ENCODE data around the gene HSPE1.
"Not testable (repeated sequence)": the region's sequence is repeated elsewhere in the genome, so short reads cannot be mapped to it uniquely, and the experiment has no call there.

Gene HSPE1

DNA sequence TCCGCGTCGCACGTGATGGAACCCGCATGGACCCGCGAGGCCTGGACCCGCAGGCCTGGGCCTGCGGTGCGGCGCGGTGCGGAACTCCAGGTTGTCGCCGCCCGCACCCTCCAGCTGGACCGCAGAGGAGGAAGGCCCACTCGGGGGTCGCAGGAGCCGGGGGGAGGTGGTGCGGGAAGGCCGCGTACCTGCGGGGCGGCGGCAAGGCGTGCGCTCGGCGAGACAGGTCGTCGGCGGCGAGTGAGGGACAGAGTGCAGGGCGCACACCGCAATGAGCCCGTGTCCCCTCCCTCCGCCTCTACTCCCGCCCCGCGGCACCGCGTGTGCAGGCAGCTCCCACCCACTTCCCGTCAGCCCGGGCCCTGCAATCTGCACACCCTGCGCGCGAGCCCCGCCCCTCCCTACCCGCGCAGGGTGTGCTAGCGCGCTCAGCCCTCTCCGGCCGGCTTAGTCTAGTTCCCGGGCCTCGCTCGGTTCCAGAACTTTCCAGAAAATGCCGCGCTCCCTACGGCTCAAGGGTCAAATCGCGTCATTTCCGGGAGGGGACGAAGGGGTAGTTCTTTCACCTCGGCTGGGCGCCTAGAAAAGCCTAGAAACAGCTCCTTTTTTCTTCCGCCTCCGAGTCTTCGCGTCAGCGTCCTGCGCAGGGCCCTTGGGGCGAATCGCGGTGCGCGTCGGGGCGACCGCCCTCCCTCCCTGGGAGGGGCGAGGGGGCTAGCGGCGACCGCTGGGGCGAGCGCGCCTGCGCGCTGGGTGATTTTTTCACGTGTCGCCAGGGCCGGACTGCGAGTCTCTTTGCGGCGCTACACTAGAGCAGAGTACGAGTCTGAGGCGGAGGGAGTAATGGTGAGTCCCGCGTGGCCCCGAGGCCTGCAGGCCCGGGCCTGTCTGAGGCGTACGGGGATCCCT, at the start of gene HSPE1, which contains the start of gene HSPD1:
Gene HSPE1 (plus strand): TSS at position 786 of the 909 bp plus-strand sequence. CDS start 58 bp downstream, at position 844.
Gene HSPD1 (minus strand): TSS at position 247 of the 909 bp plus-strand sequence. CDS start 992 bp downstream, outside the sequence.
- DNase-seq (ENCODE audit: low read depth): peak; percentile 97

DNA sequence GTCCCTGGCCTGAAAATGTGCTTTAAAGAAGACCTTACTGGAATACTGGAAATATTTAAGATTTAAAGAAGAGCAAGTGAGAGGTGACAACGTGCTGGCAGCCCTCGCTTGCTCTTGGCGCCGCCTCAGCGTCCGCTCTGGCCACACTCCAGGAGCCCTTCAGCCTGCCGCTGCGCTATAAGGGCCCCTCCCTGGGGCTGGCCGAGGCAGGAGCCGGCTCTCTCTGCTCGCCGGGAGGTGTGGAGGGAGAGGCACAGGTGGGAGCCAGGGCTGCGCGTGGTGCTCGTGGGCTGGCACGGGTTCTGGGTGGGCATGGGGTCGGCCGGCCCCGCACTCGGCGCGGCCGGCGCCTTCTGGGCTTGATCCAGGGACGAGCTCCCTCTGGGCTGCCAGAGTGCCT, 49.7 kb upstream of the HSPE1 start:
- DNase-seq (ENCODE audit: low read depth): no peak

DNA sequence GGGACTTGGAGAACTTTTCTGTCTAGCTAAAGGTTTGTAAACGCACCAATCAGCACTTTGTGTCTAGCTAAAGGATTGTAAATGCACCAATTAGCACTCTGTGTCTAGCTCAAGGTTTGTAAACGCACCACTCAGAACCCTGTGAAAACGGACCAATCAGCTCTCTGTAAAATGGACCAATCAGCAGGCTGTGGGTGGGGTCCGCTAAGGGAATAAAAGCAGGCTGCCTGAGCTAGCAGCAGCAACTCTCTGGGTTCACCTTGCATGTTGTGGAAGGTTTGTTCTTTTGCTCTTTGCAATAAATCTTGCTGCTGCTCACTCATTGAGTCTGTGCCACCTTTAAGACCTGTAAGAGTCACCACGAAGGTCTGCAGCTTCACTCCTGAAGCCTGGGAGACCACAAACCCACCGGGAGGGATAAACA, 49.2 kb upstream of the HSPE1 start:
- DNase-seq (ENCODE audit: low read depth): not testable (repeated sequence)

DNA sequence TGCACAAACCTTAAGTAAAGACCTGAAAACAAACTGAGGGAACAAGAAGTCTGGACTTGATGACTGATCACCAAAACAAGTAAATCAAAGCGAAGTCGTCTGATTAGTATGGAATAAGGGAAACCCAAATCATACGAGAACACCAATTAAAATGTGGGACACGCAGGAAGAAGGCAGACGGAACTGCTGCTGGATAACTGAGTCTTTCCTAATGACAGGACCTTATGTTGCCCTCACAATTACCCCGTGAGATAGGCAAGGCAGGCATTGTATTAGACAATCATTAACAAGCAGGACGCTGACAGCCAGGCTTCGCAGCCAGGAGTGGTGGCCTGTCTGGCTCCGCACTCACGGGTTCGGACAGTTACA, 47.4 kb upstream of the HSPE1 start:
- DNase-seq (ENCODE audit: low read depth): no peak

DNA sequence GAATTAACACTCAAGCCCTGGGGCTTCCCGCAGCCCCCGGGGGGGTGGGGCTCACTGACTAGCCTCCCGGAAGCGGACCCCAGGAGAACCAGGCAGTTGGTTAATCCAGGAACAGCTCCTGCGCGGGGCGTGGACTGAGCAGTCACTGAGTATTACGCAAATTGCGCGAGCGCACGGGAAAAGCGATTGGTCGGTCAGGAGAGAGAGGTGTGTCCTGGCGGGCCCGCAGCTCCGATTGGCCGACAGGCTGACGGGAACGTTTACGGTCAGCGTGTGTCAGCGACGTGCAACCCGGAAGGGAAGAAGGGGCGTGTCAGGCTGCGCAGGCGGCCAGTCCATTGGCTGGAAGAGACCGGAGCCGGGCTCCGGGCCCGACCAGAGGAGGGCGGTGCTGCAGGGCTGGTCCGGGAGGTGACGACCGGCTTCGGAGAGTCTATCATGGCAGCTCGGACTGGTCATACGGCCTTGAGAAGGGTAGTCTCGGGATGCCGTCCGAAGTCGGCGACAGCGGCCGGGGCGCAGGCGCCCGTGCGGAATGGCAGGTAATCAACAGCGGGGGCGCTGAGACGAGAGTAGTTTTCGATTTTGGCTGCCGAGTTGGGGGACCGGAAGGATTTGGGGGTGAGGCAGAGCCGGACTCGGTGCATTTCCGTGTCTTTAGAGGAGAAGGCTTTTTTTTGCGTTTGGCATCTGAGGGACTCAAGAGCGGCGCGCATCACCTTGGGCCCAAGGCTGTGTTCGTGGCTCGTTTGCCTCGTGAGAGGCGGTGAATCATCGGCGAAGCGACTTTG, 46.9 kb upstream of the HSPE1 start, which contains the start of gene COQ10B:
Gene COQ10B (plus strand): TSS at position 430 of the 791 bp plus-strand sequence. CDS start 9 bp downstream, at position 439.
- DNase-seq (ENCODE audit: low read depth): peak; percentile 96

DNA sequence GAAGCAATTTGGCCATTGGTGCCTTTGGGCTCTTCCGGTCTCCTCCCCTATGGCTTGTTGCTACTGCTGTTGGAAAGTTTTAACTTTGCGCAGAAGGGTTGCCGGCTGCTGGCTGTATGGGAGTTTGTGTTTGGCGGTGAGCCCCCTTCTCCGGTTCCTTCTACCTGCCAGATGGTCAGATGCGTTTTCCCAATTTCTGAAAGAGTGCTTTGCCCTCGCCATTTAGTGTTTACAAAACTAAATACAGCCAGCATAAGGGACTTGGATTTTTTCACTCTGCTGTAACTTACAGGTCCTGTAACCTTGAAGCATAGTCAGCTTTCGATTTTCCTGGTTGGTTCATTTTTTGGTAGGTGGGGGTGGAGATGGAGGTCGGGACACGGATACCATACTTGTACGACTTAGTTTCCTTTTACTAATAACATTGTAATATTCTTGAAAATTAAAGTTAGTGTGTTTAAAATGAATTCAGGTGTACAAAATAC, 46.2 kb upstream of the HSPE1 start:
- no peak for DNase-seq (ENCODE audit: low read depth)

DNA sequence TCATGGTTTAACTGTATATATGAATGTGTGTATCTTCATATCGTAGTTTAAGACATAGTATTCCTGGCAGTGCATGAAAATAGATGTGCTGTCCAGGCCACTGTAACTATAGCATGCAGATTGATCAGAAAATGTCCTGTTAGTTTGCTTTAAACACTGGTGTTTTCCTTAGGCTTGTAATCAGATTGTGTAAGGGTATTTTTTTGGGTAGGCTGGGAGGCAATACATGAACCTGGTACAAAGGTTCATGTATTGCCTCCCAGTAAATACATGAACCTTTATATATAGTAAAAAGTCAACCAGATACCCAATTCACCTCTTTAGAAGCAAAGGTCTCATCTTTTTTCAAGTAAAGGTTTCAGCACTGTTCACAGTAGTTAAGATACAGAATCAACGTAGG, 45.3 kb upstream of the HSPE1 start:
- DNase-seq (ENCODE audit: low read depth): no peak

DNA sequence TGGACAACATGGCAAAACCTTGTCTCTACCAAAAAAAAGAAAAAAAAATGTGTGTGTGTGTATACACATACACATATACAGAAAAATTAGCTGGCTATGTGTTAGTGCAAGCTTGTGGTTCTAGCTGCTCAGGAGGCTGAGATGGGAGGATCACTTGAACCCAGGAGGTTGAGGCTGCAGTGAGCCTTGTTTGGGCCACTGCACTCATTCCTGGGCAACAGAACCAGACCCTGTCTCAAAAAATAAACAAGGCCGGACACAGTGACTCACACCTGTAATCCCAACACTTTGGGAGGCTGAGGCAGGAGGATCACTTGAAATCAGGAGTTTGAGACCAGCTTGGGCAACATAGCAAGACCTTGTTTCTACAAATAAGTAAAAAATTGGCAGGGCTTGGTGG, 44.8 kb upstream of the HSPE1 start:
- no peak for DNase-seq (ENCODE audit: low read depth)

DNA sequence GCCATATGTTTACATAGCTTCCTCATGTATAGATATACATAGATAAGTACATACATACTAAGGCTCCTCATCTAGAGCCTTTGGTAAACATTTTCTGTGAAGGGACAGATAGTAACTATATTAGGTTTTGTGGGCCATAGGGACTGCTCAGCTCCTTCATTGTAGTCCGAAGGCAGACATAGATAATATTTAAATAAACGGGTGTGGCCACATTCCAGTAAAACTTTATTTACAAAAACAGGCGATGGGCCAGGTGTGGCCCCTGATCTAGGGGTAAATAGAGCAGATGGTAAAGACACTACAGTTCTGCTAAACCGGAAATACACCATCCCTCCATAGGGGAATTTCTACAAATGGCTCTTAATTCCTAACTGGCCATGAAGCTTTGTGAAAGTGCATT, 39.5 kb upstream of the HSPE1 start:
- no peak for DNase-seq (ENCODE audit: low read depth)

DNA sequence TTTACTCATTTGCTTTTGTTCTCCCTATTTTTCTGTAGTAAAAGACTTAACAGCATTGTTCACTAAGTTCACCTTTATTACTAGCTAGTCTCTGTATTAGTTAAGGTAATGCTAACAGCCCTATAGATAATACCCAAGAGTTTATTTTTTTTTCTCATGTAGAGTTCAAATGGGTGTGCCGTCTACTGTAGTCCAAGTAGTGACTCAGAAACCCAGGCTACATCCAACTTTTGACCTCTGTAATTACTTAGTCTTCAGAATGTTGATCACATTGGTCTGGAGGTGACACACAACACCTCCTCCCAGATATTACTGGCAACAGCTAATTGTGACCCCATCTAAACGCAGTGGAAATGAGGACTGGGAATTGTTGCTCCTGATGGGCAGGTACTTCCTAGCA, 39.1 kb upstream of the HSPE1 start:
- no peak for DNase-seq (ENCODE audit: low read depth)

DNA sequence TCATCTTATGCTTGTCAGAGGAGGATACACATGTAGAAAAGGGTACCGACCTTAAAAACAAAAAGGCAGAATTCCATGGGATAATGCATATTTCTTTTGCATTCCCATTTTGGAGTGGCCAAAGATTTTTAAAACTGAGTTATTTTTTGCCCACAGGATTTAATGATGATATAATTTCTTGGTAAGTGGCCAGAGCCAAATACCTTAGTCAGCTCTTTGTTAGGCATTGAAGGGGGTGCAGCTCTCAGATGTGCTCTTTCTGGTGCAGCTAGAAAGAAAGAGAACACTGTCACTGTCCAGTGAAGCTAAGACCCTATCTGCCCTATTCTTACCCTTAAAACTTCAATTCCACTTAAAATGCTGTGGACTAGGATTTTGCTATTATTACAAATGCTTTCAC, 36.0 kb upstream of the HSPE1 start:
- DNase-seq (ENCODE audit: low read depth): no peak

DNA sequence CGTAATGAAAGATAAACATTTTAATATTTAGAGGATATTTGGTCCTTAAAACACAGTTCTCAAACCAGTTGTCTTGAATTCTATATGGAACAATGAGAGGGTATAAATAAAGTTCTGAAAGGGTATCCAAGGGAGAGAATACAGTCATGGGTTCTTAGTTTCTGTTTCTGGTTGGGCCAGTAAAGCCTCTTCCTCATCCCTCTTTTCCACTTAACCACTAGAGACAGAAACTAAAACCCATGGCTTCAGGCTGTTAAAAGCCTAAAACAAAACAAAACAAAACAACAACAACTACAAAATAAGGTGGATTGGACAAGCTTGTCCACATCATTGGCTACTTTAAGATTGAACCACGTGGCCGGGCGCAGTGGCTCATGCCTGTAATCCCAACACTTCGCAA, 28.0 kb upstream of the HSPE1 start:
- DNase-seq (ENCODE audit: low read depth): no peak

DNA sequence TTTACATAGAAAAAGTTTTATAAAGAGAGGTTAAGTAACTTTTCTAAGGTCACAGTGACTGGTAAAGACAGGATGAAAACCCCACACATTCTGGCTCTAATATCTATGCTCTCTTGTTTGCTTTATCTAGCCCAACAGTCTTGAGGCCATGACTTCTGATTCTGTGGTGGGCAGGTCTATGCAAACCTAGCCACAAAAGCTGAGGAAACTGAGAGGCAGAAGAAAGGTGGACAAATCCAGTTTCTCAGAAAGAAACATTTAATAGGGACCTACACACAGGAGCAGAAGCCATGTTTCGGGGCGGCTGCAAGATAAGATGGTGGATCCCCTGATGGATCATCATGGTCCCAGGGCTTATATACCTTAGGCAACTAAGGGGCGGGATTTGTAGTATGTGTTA, 22.4 kb upstream of the HSPE1 start:
- no peak for DNase-seq (ENCODE audit: low read depth)

DNA sequence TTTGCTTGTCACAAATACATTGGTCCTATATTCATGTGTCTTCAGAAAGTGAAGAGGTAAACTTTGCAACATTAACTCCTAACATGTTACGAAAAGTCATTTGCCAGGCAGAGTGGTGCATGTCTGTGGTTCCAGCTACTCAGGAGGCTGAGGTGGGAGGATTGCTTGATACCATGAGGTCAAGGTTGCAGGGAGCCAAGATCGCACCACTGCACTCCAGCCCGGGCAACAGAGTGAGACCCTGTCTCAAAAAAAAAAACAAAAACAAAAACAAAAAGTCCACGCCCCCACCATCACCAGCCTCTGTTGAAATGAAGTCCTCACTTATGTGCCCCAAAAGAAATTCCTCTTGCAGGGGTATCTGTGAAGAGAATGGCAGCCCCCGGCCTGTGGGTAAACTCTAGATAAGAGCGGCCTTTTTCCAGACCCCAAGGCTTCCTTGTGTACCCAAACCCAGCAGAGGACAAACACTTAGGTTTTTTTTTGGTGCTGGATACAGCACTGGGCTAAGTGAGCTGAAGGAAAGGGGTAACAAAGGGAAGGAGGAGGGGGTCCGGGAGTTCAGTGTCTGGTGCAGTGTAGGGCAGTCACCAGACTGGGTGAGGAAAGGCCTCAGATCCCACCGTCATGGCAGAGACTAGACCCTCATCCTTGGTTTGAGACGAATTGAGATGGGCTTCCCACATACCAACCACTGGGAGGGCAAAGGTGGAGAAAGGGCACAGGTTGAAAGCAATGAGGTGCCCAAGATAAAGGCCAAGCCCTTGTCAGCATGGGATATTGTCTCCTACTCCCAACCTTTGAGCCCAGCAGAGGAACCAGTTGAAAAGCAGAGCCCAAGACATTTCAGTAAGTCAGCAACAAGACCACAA, 19.8 kb upstream of the HSPE1 start:
- no peak for DNase-seq (ENCODE audit: low read depth)

DNA sequence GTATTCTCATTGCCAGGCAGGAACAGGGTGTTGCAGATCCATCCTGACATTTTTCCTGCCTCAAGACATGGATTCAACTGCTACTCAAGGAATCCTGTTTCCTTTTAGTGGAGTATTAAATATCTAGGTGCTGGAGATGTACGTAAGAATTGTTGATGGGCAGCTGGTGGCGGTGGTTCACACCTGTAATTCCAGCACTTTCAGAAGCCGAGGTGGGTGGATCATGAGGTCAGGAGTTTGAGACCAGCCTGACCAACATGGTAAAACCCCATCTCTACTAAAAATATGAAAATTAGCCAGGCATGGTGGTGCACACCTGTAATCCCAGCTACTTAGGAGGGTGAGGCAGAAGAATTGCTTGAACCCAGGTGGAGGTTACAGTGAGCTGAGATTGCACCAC, 15.9 kb upstream of the HSPE1 start:
- not testable (repeated sequence) for DNase-seq (ENCODE audit: low read depth)

DNA sequence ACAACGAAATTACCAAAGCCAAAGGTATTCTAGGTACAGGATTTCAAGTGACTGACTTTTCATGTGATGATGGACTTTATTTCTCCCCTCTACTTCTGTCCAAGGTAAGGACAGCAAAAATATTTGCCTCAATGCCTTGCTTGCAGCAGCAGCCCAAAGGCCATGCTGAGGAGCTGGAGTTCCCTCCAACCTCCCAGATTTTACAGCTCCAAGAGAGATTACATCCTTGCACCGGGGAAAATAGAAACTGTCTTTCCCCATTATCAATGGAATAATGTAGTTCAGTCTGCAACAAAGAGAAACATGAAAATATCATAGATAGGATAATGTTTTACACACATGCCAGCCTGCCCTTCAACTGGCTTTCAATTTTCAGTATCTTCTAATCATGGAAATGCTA, 14.0 kb upstream of the HSPE1 start:
- DNase-seq (ENCODE audit: low read depth): no peak

DNA sequence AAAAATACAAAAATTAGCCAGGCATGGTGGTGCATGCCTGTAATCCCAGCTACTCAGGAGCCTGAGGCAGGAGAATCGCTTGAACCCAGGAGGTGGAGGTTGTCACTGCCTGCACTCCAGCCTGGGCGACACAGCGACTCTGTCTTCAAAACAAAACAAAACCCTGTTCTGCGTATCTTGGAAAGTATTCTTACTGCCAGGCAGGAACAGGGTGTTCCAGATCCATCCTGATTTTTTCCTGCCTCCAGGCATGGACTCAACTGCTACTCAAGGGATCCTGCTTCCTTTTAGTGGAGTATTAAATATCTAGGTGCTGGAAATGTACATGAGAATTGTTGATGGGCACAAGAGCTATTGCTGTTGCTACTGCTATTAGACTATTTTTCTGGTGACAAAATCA, 12.8 kb upstream of the HSPE1 start:
- no peak for DNase-seq (ENCODE audit: low read depth)

DNA sequence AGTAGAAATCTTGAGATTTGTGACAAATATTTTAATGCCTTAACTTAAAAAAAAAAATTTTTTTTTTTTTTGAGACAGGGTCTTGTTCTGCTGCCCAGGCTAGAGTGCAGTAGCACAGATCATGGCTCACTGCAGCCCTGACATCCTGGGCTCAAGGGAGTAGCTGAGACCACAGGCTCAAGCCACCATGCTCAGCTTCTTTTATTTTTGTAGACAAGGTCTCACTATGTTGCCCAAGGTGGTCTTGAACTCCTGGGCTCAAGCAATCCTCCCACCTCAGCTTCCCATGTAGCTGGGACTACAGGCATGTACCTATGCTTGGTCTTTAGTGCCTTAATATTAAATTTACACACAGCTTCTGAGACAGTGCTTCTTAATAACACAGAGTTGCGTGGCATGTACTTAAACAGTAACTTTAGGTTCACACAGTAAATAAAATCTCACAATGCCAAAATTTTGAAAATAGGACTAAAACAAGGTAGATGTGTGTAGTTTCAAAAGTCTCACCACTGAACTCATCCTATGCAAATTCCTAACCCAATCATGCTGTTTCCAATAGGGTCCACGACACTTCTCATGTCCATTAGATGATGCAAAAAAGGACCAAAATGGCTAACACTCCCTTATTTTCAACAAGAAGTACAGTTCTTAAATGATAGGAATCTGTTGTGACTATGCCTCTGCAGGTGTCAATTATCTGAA, 4.6 kb upstream of the HSPE1 start:
- no peak for DNase-seq (ENCODE audit: low read depth)

DNA sequence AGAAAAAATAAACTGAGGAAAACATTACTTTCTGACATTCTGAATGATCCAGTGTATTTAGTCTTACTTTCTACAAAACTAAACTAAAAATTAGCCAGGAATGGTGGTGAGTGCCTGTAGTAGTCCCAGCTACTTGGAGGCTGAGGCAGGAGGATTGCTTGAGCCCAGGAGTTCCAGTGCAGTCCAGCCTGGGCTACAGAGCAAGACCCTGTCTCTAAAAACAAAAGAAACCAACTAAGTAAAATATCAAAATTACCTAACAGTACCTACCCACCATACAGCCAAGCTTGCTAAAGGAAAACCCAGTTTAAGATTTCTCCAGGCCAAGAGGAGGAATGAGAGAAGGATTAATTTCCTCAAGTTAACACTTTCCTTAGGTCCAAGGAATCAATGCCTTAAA, 3.5 kb upstream of the HSPE1 start:
- no peak for DNase-seq (ENCODE audit: low read depth)

DNA sequence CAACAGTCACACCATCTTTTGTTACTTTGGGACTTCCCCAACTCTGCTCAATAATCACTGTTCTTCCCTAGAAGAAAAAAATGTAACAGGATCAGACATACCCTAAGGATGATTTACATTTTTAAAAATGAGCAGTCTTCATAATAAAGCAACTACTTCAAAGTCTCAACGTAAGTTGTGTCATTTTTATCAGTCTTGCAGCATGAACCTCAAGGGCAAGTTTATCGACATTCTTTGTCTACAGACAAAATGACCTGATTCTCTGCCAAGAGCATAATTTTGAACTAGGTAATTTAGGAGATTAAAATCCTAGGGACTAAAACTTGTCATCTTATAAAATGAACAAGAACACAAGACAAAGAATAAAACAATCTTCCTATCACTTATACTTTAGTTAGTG, 2.9 kb upstream of the HSPE1 start:
- no peak for DNase-seq (ENCODE audit: low read depth)

DNA sequence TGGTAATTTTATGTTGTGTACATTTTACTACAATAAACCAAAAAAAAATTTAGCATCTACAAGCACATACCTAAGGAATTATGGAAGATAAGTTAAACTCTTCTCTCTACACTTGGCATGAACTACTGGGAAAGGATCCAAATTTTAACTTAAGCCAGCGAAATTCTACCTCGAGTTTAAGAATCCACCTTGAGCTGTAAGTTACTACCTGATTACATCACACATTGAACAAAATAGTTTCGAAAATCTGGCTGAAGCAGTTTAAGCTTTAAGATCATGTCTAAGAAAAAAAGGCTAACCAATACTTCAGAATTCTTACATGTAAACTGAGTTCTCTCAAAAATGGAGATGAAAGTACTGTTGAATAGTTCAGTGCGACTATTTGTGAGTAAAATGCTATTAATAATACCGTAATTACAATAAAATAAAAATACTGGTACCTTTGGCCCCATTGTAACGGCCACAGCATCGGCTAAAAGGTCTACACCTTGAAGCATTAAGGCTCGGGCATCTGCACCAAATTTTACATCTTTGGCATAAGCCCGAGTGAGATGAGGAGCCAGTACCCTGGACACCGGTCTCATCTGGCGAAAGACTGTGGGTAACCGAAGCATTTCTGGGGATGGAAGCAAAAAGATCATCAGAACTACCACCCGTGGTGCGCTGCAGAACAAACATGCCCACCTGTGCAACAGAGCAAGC, 1.8 kb upstream of the HSPE1 start:
- DNase-seq (ENCODE audit: low read depth): no peak

Data from stimulated activated CD8-positive, alpha-beta memory T cell treated with anti-CD3 and anti-CD28 coated beads, Interleukin-12 subunit alpha, Interleukin-12 subunit beta, amount 100 ng/mL, for 4 hours (primary cell).